Measurements from ENCODE around the gene ZBTB16. TPM values are rescaled to one million over a fixed set of nuclear protein-coding genes. Genes with fewer than 3 reads are reported as not detected.
A peak's percentile ranks its signal among the peaks of the same experiment; 100 is the strongest.

ZBTB16 gene
- total RNA-seq, 1 donor from 2014 or later, result 17.7 TPM

GRCh38 chr11:114195151-114195550 lies 135.6 kb downstream of the ZBTB16 start:
- peaks cover 61% of the 10 kb centered on the region for H3K4me1 Mint-ChIP-seq
- Histone ChIP-seq H3K4me1 (peaks cover 46% of the 10 kb centered on the region), H3K27ac (no peak overlapping the region), H3K79me2 (ENCODE audit: low read depth) (no peaks in the 10 kb centered on the region), H3F3A (ENCODE audit: low read depth) (peaks cover 16% of the 10 kb centered on the region), H3K4me3 (no peak overlapping the region), H3K27me3 (no peaks in the 10 kb centered on the region), H3K4me2 (no peak overlapping the region), H3K9ac (no peak overlapping the region), H4K20me1 (ENCODE audit: low read depth) (no peaks in the 10 kb centered on the region), H2AFZ (replicated peaks) (no peak overlapping the region), H3K36me3 (peaks cover 5% of the 10 kb centered on the region), H3K9me3 (ENCODE audit: low read depth) (no peaks in the 10 kb centered on the region)
- DNase-seq (ENCODE audit: low spot score), result no peak
- TF ChIP-seq EZH2phosphoT487 (IDR thresholded peaks at IDR 0.05), result no peak
- TF ChIP-seq EZH2 (IDR thresholded peaks at IDR 0.05), result no peak
- no peak for TF ChIP-seq CTCF (IDR thresholded peaks at IDR 0.05)
- no peak overlapping the region for H3K4me3 Mint-ChIP-seq
- H3K27me3 Mint-ChIP-seq (ENCODE audit: insufficient read depth, low read depth), result peaks cover 4% of the 10 kb centered on the region
- H3K36me3 Mint-ChIP-seq, result peaks cover 35% of the 10 kb centered on the region
- peak overlapping the region; percentile 57 for H3K27ac Mint-ChIP-seq
- H3K9me3 Mint-ChIP-seq, result peaks cover 10% of the 10 kb centered on the region

- no peak overlapping the region for H3K4me2 ChIP-seq
- H3K36me3 ChIP-seq, result peaks cover 1% of the 10 kb centered on the region
- no peak for TF ChIP-seq EZH2phosphoT487 (IDR thresholded peaks at IDR 0.05)
- TF ChIP-seq CTCF (IDR thresholded peaks at IDR 0.05), result no peak
- TF ChIP-seq EZH2 (IDR thresholded peaks at IDR 0.05), result no peak
- Mint-ChIP-seq H3K36me3 (peaks cover 27% of the 10 kb centered on the region), H3K4me1 (peaks cover 71% of the 10 kb centered on the region), H3K27ac (no peak overlapping the region), H3K4me3 (no peak overlapping the region), H3K9me3 (peaks cover 3% of the 10 kb centered on the region), H3K27me3 (ENCODE audit: insufficient read depth, low read depth) (peaks cover 4% of the 10 kb centered on the region)
- H3K27me3 ChIP-seq, result no peaks in the 10 kb centered on the region
- H3K9ac ChIP-seq, result no peak overlapping the region
- H3K4me3 ChIP-seq, result no peak overlapping the region
- DNase-seq (ENCODE audit: low spot score), result no peak
- H3K4me1 ChIP-seq, result peaks cover 46% of the 10 kb centered on the region
- no peaks in the 10 kb centered on the region for H4K20me1 ChIP-seq (ENCODE audit: low read depth)
- H3K79me2 ChIP-seq (ENCODE audit: low read depth), result no peaks in the 10 kb centered on the region
- H2AFZ ChIP-seq (replicated peaks), result no peak overlapping the region
- no peak overlapping the region for H3K27ac ChIP-seq
- H3F3A ChIP-seq (ENCODE audit: low read depth), result peaks cover 16% of the 10 kb centered on the region
- no peaks in the 10 kb centered on the region for H3K9me3 ChIP-seq (ENCODE audit: low read depth)
These were observed 136.6 kb downstream of the ZBTB16 start for GRCh38 chr11:114195981-114196731.

DNA sequence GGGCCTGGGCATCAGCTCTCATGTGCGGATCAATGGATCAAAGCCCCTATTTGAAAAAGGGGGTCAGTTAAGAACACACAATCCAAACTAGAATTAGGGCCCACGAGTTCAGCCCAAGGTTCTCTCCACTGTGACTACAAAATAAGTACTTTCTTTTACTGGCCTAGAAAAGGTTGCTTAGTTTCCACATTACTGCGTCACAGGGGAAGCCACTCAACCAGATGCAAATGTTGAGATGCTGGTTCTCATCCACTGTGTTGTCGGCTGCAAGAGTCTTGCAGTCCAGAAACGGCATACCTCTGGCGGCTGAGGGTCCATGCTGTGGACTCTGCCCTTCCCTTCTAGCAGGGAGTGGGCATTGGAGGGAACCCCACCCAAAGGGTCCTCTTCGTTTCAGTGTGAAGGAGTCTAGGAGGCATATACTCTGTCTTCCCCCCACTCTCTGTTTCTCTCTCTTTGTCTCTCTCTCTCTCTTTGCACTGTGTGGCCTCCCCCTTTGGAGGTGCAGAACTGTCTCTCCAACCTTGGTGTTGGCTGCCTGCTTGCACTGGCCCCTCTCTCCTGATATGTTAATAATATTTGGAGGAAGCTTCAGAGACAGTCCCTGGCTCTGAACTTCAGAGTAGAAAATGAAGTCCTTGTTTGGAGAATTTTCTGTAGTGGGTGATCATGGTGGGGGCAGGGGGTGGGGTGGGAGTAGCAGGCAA lies 137.6 kb downstream of the ZBTB16 start:
- Histone ChIP-seq H3K27me3 (no peaks in the 10 kb centered on the region), H3K4me3 (no peak overlapping the region), H3K36me3 (no peaks in the 10 kb centered on the region), H3K9me3 (ENCODE audit: low read depth) (no peaks in the 10 kb centered on the region), H3K4me2 (no peak overlapping the region), H3K79me2 (ENCODE audit: low read depth) (no peaks in the 10 kb centered on the region), H3K9ac (no peak overlapping the region), H4K20me1 (ENCODE audit: low read depth) (no peaks in the 10 kb centered on the region), H3K4me1 (peaks cover 49% of the 10 kb centered on the region), H3F3A (ENCODE audit: low read depth) (peaks cover 14% of the 10 kb centered on the region), H2AFZ (replicated peaks) (no peak overlapping the region), H3K27ac (no peak overlapping the region)
- H3K9me3 Mint-ChIP-seq, result no peaks in the 10 kb centered on the region
- no peak overlapping the region for H3K4me3 Mint-ChIP-seq
- peak overlapping the region; percentile 88 for H3K27ac Mint-ChIP-seq
- peaks cover 4% of the 10 kb centered on the region for H3K27me3 Mint-ChIP-seq (ENCODE audit: insufficient read depth, low read depth)
- TF ChIP-seq CTCF (IDR thresholded peaks at IDR 0.05), result no peak
- no peak for TF ChIP-seq EZH2 (IDR thresholded peaks at IDR 0.05)
- TF ChIP-seq EZH2phosphoT487 (IDR thresholded peaks at IDR 0.05), result no peak
- DNase-seq (ENCODE audit: low spot score), result no peak
- H3K4me1 Mint-ChIP-seq, result peaks cover 73% of the 10 kb centered on the region
- H3K36me3 Mint-ChIP-seq, result peaks cover 17% of the 10 kb centered on the region

Data from neural progenitor cell (in vitro differentiated cells).